Adrenal gland (tissue), 12 donors: Measurements from ENCODE around the gene TPM1. TPM values are rescaled to one million over a fixed set of nuclear protein-coding genes. Genes with fewer than 3 reads are reported as not detected.

Experiments used
- DNase-seq, 7 donors: peaks; one replicate each; pipeline ENCODE4 v3.0.0-alpha.2; 2019 to 2020
- H3K27ac ChIP-seq, 5 donors: fragments of 200-600 bp; sonication (generic) in 4 of 5; 1 replicate in 3 of 5; 2 replicates in 2 of 5; pipeline versions ENCODE4 v1.5.1 to v1.8.0; 2016 to 2020; ENCODE audit warnings: mild to moderate bottlenecking in 1 of 5
- H3K27me3 ChIP-seq: fragments of 200-600 bp; 2 replicates; pipeline ENCODE4 v1.8.0; 2021
- H3K36me3 ChIP-seq, 2 donors: fragments of 200-600 bp; replicated peaks in 1 of 2; 1 replicate in 1 of 2; 2 replicates in 1 of 2; pipeline versions ENCODE4 v1.5.1 to v1.8.0; 2018 to 2022
- H3K4me1 ChIP-seq, 2 donors: fragments of 200-600 bp; replicated peaks in 1 of 2; 1 replicate in 1 of 2; 2 replicates in 1 of 2; pipeline versions ENCODE4 v1.5.1 to v1.8.0; 2018 to 2021
- H3K4me3 ChIP-seq, 4 donors: fragments of 200-600 bp; sonication (generic) in 3 of 4; one replicate each; pipeline ENCODE4 v1.5.1; 2016 to 2018
- H3K9me3 ChIP-seq, 3 donors: fragments of 200-600 bp; sonication (generic) in 1 of 3; replicated peaks in 1 of 3; 1 replicate in 2 of 3; 2 replicates in 1 of 3; pipeline versions ENCODE4 v1.5.1 to v1.8.0; 2016 to 2021
- CTCF ChIP-seq, 6 experiments: fragments of 450-650 bp in 4 of 6; fragments of 200-600 bp in 2 of 6; sonication (generic) in 1 of 6; IDR thresholded peaks; 1 replicate in 5 of 6; 2 replicates in 1 of 6; pipeline versions ENCODE4 v1.5.1 to v1.8.0; 2016 to 2021; ENCODE audit warnings: antibody characterized with exemption in 6 of 6, mild to moderate bottlenecking in 2 of 6, moderate library complexity in 1 of 6
- POLR2A ChIP-seq, 2 donors: fragments of 450-650 bp; IDR thresholded peaks; one replicate each; pipeline ENCODE4 v1.6.1; 2017; ENCODE audit warnings: antibody characterized with exemption in 2 of 2, mild to moderate bottlenecking in 2 of 2, moderate library complexity in 1 of 2
- WGBS, 4 donors: extraction: QIAGEN DNeasy Blood & Tissue Kit in 2 of 4; methylation state at CpG; one replicate each; pipeline versions ENCODE4 v1.1.5 to v1.1.7; 2013 to 2017; 5-methylcytosine and 5-hydroxymethylcytosine counted together
- intact Hi-C, 2 donors: fragments of 100-400 bp; cut with DNase I; formaldehyde crosslinking; loops; one replicate each; pipeline versions ENCODE4 v1.14.1 to v1.15.0; 2022 to 2023
- polyA plus RNA-seq, 3 donors: library from polyadenylated mRNA; stranded (reverse); fragments of 200-250 nt in 2 of 3; fragments of 350-450 nt in 1 of 3; fragmentation: Illumina TruSeq in 1 of 3; extraction: RNeasy Lipid Tissue Mini Kit (QIAGEN cat#74804) in 1 of 3; gene quantifications; one replicate each; pipeline ENCODE4 v1.2.3, GENCODE V29; 2013 to 2014
- total RNA-seq, 9 donors: library from RNA; depleted of rRNA in 4 of 9; stranded (reverse); fragments of >200 nt in 4 of 9; fragments of 120-200 nt in 1 of 9; fragmentation: NEBNext Ultra II Directional in 1 of 9; extraction: Animal tissue kit (Norgen Biotek cat#: 25700) in 1 of 9; gene quantifications; one replicate each; pipeline versions ENCODE4 v1.1.0 to v1.2.4, GENCODE V29; 2013 to 2023
- donor health status: healthy with polysubstance abuse.
- donor health status: Bipolar disorder and iron deficiency.
- donor health status: DM: yes; HTN: yes; CAD: no.
- donor health status: DM: no; HTN: no; CAD: no.
- donor health status: DM: no; HTN: no; CAD: no.
- donor health status: DM: yes; HTN: yes; CAD: no.

TPM1 gene
- total and polyA plus RNA-seq, 12 donors, result 81.8 to 246 (median 167) TPM

DNA sequence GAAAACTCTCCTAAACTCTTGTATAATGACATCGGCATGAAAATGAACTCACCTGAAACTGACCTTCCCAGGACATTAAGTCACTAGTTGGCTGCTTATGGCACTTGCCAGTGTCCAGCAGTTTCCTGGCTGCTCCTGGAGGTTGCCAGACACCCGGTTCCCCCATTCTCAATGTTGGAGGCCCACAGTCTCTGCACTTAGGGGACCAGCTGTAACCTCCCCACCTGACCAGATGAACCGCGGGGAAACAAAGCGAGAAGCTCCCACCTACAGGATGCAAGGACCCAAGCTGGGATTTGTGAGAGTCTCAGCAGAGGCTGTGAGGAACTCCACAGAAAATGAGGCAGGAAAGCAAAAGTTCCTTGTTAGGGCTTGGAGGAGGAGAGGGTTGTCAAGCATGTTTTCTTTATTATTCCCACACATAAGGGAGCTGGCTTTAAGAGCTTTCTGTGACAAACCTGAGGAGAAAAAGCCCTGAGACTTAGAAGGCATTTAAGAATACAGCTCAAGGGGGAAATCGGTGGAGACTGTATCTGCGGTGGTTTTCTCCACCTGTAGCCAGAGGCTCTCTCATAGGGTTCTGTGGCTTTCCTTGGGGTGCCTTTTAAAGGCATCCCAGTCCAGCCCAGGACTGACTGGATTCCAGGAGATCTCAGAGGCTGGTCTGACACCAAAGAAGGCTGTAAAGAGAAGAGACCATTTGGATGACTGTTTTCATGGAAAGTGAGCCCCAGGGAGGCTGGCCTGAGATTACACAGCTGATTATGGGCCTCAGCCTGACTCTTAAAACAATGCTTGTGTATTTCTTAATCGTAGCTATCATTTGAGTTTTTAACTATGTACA is 4.6 kb downstream of the TPM1 start:
- DNase-seq, result no peak
- Histone ChIP-seq H3K4me3 (peak overlapping the region in 1 of 4 donors; percentile 92), H3K27me3 (peaks cover 7% of the 10 kb centered on the region), H3K4me1 (peaks cover 37 to 48% of the 10 kb centered on the region in 2 donors), H3K36me3 (no peaks in the 10 kb centered on the region), H3K27ac (peak overlapping the region in 3 of 5 donors; percentile 81 to 94 (median 94)), H3K9me3 (no peaks in the 10 kb centered on the region)
- 65 to 77% (median 75%) methylated on average over 8 of the region's 8 CpGs for WGBS, 4 donors
- TF ChIP-seq CTCF (IDR thresholded peaks at IDR 0.05), result no peak
- intact Hi-C loops, result loop anchor here (5.0 to 10.0 kb wide), 4 partner anchors 35 to 265 kb away; no protein-coding TSS in a partner anchor

DNA sequence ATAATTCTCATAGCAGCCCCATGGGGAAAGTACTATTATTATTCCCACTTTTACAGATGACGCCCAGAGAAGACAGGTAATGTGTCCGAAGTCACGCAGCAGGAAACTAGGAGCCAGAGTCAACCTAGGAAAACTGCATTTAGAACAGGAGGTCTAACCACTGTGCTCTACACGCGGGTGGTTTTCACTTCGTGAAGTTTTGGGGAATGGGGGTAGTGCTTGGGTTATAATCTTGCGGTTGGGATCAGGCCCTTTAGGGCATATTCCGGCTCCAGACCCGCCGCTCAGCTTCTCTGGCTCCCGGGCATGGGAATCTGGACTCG is 5.2 kb downstream of the TPM1 start:
- peak overlapping the region; percentile 10 to 94 (median 81) for H3K27ac ChIP-seq
- no peak for DNase-seq
- peaks cover under 1% of the 10 kb centered on the region for H3K27me3 ChIP-seq
- H3K4me1 ChIP-seq, result peaks cover 39 to 51% of the 10 kb centered on the region in 2 donors
- TF ChIP-seq CTCF (IDR thresholded peaks at IDR 0.05) (no peak), POLR2A (IDR thresholded peaks at IDR 0.05) (no peak)
- H3K36me3 ChIP-seq, result no peaks in the 10 kb centered on the region
- intact Hi-C loops, result loop anchor here (5.0 to 10.0 kb wide), 4 partner anchors 35 to 265 kb away; no protein-coding TSS in a partner anchor
- H3K4me3 ChIP-seq, result peak overlapping the region in 2 of 4 donors; percentile 89 to 92
- WGBS, 4 donors, result 19 to 40% (median 20%) methylated on average over 6 to 12 of the region's 12 CpGs
- H3K9me3 ChIP-seq, result no peaks in the 10 kb centered on the region

DNA sequence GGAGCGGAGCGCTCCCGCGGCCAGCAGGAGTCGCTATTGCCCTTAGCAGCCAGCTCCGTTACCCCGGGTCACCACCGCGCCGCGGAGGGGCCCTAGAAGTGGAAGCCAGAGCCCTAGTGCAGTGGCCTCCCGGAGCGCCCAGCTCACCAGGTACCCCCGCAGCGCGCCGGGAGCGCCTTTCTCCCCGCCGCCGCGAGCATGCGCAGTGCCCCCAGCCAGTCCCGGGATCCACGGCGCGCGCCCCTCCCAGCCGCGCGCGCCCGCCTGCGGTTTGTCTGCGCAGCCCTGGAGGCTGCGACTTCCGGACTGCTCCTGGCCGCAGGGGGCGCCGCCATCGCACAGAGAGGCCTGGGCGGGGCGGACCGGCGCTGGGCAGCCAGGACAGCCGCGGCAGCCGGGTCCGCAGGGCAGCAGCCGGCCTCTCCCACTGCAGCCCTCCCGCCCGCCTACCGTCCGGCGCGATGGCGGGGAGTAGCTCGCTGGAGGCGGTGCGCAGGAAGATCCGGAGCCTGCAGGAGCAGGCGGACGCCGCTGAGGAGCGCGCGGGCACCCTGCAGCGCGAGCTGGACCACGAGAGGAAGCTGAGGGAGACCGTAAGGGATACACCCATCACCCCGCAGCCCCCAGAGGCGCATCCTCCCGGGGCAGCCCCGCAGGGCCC is 5.7 kb downstream of the TPM1 start:
- H3K27ac ChIP-seq, result peak overlapping the region; percentile 10 to 94 (median 81)
- no peaks in the 10 kb centered on the region for H3K9me3 ChIP-seq
- TF ChIP-seq CTCF (IDR thresholded peaks at IDR 0.05) (peak; percentile 77 to 97 (median 94)), POLR2A (IDR thresholded peaks at IDR 0.05) (peak; percentile 68 to 85)
- peak overlapping the region; percentile 56 to 92 (median 88) for H3K4me3 ChIP-seq
- no peaks in the 10 kb centered on the region for H3K36me3 ChIP-seq
- H3K27me3 ChIP-seq, result no peaks in the 10 kb centered on the region
- WGBS, 4 donors, result 0 to 1% (median 0%) methylated on average over 1 to 75 of the region's 75 CpGs
- peak; percentile 93 to 96 (median 94) for DNase-seq
- H3K4me1 ChIP-seq, result peaks cover 43 to 56% of the 10 kb centered on the region in 2 donors
- intact Hi-C loops, result loop anchor here (5.0 to 10.0 kb wide), 4 partner anchors 34 to 266 kb away; no protein-coding TSS in a partner anchor
